HCT116 (cell line): ENCODE data around the gene AMN. TPM values are rescaled to one million over a fixed set of nuclear protein-coding genes. Genes with fewer than 3 reads are reported as not detected.

Source experiments
- ATAC-seq: fragments of 200-7000 bp; cut with Tn5 transposase; 2 replicates; pipeline ENCODE4 v1.9.1; 2020; ENCODE audit warnings: mild to moderate bottlenecking, moderate library complexity
- BruUV-seq: library from RNA; stranded (reverse); fragments of 400-500 nt; replicated peaks from 2 replicates; lab custom pipeline; 2021; lab: Mats Ljungman, UMichigan
- CTCF ChIA-PET: fragments of 300-600 bp; sonication (Branson Sonifier 250); formaldehyde crosslinking; loops from one replicate; lab custom pipeline; 2021; ENCODE audit warnings: antibody characterized with exemption; lab: Charles Lee
- POLR2A ChIA-PET: fragments of 300-600, 350-600 bp; sonication (Branson Sonifier 250); formaldehyde crosslinking; loops from one replicate; lab custom pipeline; 2021; ENCODE audit warnings: antibody characterized with exemption; lab: Charles Lee
- RAD21 ChIA-PET, 2 experiments: fragments of 300-600 bp; sonication (Branson Sonifier 250); formaldehyde crosslinking; loops; one replicate each; lab custom pipeline; 2023; ENCODE audit warnings: low total read pairs in 2 of 2; ENCODE audit not compliant: uncharacterized antibody in 2 of 2, unreplicated experiment in 2 of 2, low non-redundant PET in 1 of 2; lab: Charles Lee
- DNase-seq: peaks from one replicate; pipeline ENCODE4 v3.0.0-alpha.2; 2010; ENCODE audit warnings: low read depth, low spot score
- H2AFZ ChIP-seq: fragments of 200-600 bp; shearing (Covaris generic), sonication (generic); 2 replicates; pipeline ENCODE4 v1.6.1; 2017; ENCODE audit warnings: low read depth, mixed run types, mixed read lengths, antibody characterized with exemption, low read length; ENCODE audit not compliant: poor library complexity, severe bottlenecking
- H3K27ac ChIP-seq: 2 replicates; pipeline ENCODE4 v1.5.1; 2012; ENCODE audit warnings: low read depth, low read length
- H3K27me3 ChIP-seq: fragments of 200-600 bp; sonication (generic); 2 replicates; pipeline ENCODE4 v1.6.1; 2016; ENCODE audit warnings: mixed run types, low read length, mixed read lengths; ENCODE audit not compliant: insufficient read depth
- H3K36me3 ChIP-seq, 2 experiments: fragments of 200-500 bp in 1 of 2; fragments of 200-600 bp in 1 of 2; sonication (Bioruptor generic) in 1 of 2; sonication (generic) in 1 of 2; 2 replicates each; pipeline versions ENCODE4 v1.5.1 to v1.6.1; 2014 to 2016; ENCODE audit warnings: low read length in 2 of 2, inconsistent platforms in 1 of 2, mixed read lengths in 1 of 2, mixed run types in 1 of 2; ENCODE audit not compliant: insufficient read depth in 2 of 2, control insufficient read depth in 1 of 2
- H3K4me1 ChIP-seq, 2 experiments: fragments of 200-600 bp in 1 of 2; sonication (generic) in 1 of 2; 2 replicates each; pipeline versions ENCODE4 v1.5.1 to v1.6.1; 2012 to 2017; ENCODE audit warnings: low read length in 2 of 2, inconsistent platforms in 1 of 2, mild to moderate bottlenecking in 1 of 2, mixed read lengths in 1 of 2, mixed run types in 1 of 2, moderate library complexity in 1 of 2; ENCODE audit not compliant: insufficient read depth in 2 of 2, control insufficient read depth in 1 of 2
- H3K4me2 ChIP-seq: fragments of 200-600 bp; sonication (generic); 2 replicates; pipeline ENCODE4 v1.6.1; 2017; ENCODE audit warnings: mixed run types, low read length, mixed read lengths
- H3K4me3 ChIP-seq, 2 experiments: fragments of 200-600 bp in 1 of 2; sonication (generic) in 1 of 2; replicated peaks in 1 of 2; 2 replicates each; pipeline ENCODE4 v1.5.1; 2011 to 2016; ENCODE audit warnings: low read length in 2 of 2, control low read depth in 1 of 2, low read depth in 1 of 2, mild to moderate bottlenecking in 1 of 2, mixed read lengths in 1 of 2, mixed run types in 1 of 2
- H3K79me2 ChIP-seq: fragments of 200-600 bp; sonication (generic); 2 replicates; pipeline ENCODE4 v1.6.1; 2017; ENCODE audit warnings: mild to moderate bottlenecking, mixed run types, low read length, moderate library complexity, mixed read lengths; ENCODE audit not compliant: insufficient read depth
- H3K9ac ChIP-seq: fragments of 200-600 bp; sonication (generic); 2 replicates; pipeline ENCODE4 v1.6.1; 2016; ENCODE audit warnings: low read length, mixed read lengths
- H3K9me2 ChIP-seq: fragments of 200-600 bp; sonication (generic), shearing (Covaris generic); 2 replicates; pipeline ENCODE4 v1.6.1; 2017; ENCODE audit warnings: mixed run types, mild to moderate bottlenecking, moderate library complexity; ENCODE audit not compliant: insufficient read depth
- H3K9me3 ChIP-seq, 2 experiments: fragments of 200-500 bp in 1 of 2; fragments of 200-600 bp in 1 of 2; sonication (Bioruptor generic) in 1 of 2; sonication (generic) in 1 of 2; 2 replicates each; pipeline ENCODE4 v1.6.1; 2014 to 2017; ENCODE audit warnings: low read length in 2 of 2, mixed read lengths in 2 of 2, inconsistent platforms in 1 of 2, low read depth in 1 of 2, mild to moderate bottlenecking in 1 of 2, mixed run types in 1 of 2, moderate library complexity in 1 of 2; ENCODE audit not compliant: control insufficient read depth in 1 of 2, insufficient read depth in 1 of 2
- H4K20me1 ChIP-seq: fragments of 200-600 bp; sonication (generic), shearing (Covaris generic); 2 replicates; pipeline ENCODE4 v1.6.1; 2017; ENCODE audit warnings: mixed run types, mild to moderate bottlenecking, moderate library complexity; ENCODE audit not compliant: insufficient read depth
- ATF3 ChIP-seq: IDR thresholded peaks from 2 replicates; pipeline ENCODE4 v1.6.1; 2012
- CBX3 ChIP-seq: IDR thresholded peaks from 2 replicates; pipeline ENCODE4 v1.6.1; 2012; ENCODE audit warnings: low read depth
- CTCF ChIP-seq, 3 experiments: fragments of 200-600 bp in 1 of 3; sonication (generic) in 1 of 3; IDR thresholded peaks in 2 of 3; conservative IDR thresholded peaks in 1 of 3; 2 replicates each; pipeline ENCODE4 v1.5.1; 2012 to 2017; ENCODE audit warnings: low read depth in 2 of 3, low read length in 2 of 3, antibody characterized with exemption in 1 of 3, borderline replicate concordance in 1 of 3, control low read depth in 1 of 3, mild to moderate bottlenecking in 1 of 3, mixed read lengths in 1 of 3, mixed run types in 1 of 3, moderate library complexity in 1 of 3; ENCODE audit not compliant: insufficient read depth in 1 of 3
- EGR1 ChIP-seq: IDR thresholded peaks from 2 replicates; pipeline ENCODE4 v1.6.1; 2012; ENCODE audit warnings: low read depth
- ELF1 ChIP-seq: IDR thresholded peaks from 2 replicates; pipeline ENCODE4 v1.6.1; 2012; ENCODE audit warnings: low read depth, borderline replicate concordance
- EZH2 ChIP-seq: fragments of 200-600 bp; sonication (generic); IDR thresholded peaks from 2 replicates; pipeline ENCODE4 v1.6.1; 2017; ENCODE audit warnings: antibody characterized with exemption, mixed run types
- EZH2phosphoT487 ChIP-seq: fragments of 200-600 bp; IDR thresholded peaks from 2 replicates; pipeline ENCODE4 v1.6.1; 2018; ENCODE audit warnings: antibody characterized with exemption, borderline replicate concordance
- FOSL1 ChIP-seq: IDR thresholded peaks from 2 replicates; pipeline ENCODE4 v1.6.1; 2012; ENCODE audit warnings: low read depth
- JUND ChIP-seq: IDR thresholded peaks from 2 replicates; pipeline ENCODE4 v1.6.1; 2012
- POLR2A ChIP-seq: IDR thresholded peaks from 2 replicates; pipeline ENCODE4 v1.7.0; 2011; ENCODE audit warnings: borderline replicate concordance; ENCODE audit not compliant: insufficient read depth, insufficient read length; ENCODE audit errors: extremely low read depth
- RAD21 ChIP-seq: IDR thresholded peaks from 2 replicates; pipeline ENCODE4 v1.6.1; 2012; ENCODE audit warnings: low read depth, mild to moderate bottlenecking
- SIN3A ChIP-seq: IDR thresholded peaks from 2 replicates; pipeline ENCODE4 v1.6.1; 2012; ENCODE audit warnings: low read depth
- SRF ChIP-seq: IDR thresholded peaks from 2 replicates; pipeline ENCODE4 v1.6.1; 2012; ENCODE audit warnings: low read depth
- TCF7L2 ChIP-seq: IDR thresholded peaks from 2 replicates; pipeline ENCODE4 v1.7.0; 2011; ENCODE audit warnings: borderline replicate concordance, inconsistent platforms; ENCODE audit not compliant: insufficient read depth, insufficient read length; ENCODE audit errors: extremely low read depth
- ZBTB33 ChIP-seq: IDR thresholded peaks from 2 replicates; pipeline ENCODE4 v1.6.1; 2011; ENCODE audit warnings: mild to moderate bottlenecking, low read length, moderate library complexity; ENCODE audit not compliant: insufficient replicate concordance; ENCODE audit errors: extremely low read depth
- ZFX ChIP-seq: fragments of 450-650 bp; IDR thresholded peaks from 2 replicates; pipeline ENCODE4 v1.6.1; 2017
- intact Hi-C: fragments of 100-400 bp; cut with micrococcal nuclease; formaldehyde crosslinking; loops from 2 replicates; pipeline ENCODE4 v1.10.0; 2022
- total RNA-seq: library from RNA; stranded (reverse); gene quantifications from one replicate; pipeline ENCODE4 v1.2.1, GENCODE V29; 2021; ENCODE audit not compliant: unreplicated experiment

The AMN gene
- total RNA-seq, 1 experiment from 2014 or later, result 5.7 TPM

- Histone ChIP-seq H2AFZ (no peak overlapping the region), H3K9me2 (no peaks in the 10 kb centered on the region), H3K27ac (no peak overlapping the region), H3K4me3 (no peak overlapping the region), H3K79me2 (no peaks in the 10 kb centered on the region), H3K4me1 (peaks cover 0 to 4% of the 10 kb centered on the region in 2 experiments; a peak in 1 of 4 replicates), H4K20me1 (no peaks in the 10 kb centered on the region), H3K9me3 (no peaks in the 10 kb centered on the region), H3K9ac (no peak overlapping the region), H3K4me2 (no peak overlapping the region), H3K27me3 (no peaks in the 10 kb centered on the region), H3K36me3 (peaks cover 23 to 38% of the 10 kb centered on the region in 2 experiments)
- TF ChIP-seq RAD21 (no peak), FOSL1 (no peak), EZH2phosphoT487 (no peak), ZBTB33 (no peak), CTCF (IDR thresholded peaks at IDR 0.05 in 2 of 3, conservative IDR thresholded peaks at IDR 0.05 in 1 of 3; ENCODE audit: borderline replicate concordance in 1 of 3, insufficient read depth in 1 of 3, low read depth in 2 of 3, low read length in 2 of 3) (no peak), ELF1 (no peak), TCF7L2 (no peak), CBX3 (no peak), SRF (no peak), EGR1 (no peak), SIN3A (no peak), JUND (no peak), POLR2A (no peak), ATF3 (no peak), EZH2 (no peak), ZFX (no peak)
- RAD21 ChIA-PET, result no interaction called here
- DNase-seq (no peak), ATAC-seq (no peak)
- POLR2A ChIA-PET, result no interaction called here
- intact Hi-C loops, result no loop called here
- CTCF ChIA-PET, result no interaction called here
- BruUV-seq, result no TSS peak
Observed at GRCh38 chr14:102944448-102945330, 22.2 kb downstream of the AMN start.
